ENCODE data around the gene PDE4D.

DNA sequence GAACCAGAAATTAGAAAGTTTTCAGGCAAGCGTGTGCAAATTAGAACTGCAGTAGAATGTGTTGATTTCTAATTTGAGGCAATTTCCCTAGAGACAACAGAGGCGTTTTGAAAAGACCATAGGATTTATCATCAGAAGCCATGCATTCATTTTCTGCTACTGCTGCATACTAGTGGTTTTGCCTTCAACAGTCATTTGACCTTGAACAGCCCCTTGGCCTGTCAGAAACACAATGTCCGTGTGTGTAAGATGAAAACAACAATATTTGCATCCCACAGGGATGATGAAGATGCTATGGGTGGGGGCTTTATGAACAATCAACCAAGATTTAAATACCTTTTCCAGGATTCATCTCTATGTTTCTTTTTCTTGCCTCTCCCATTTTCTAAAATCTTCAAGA lies 73.7 kb downstream of the PDE4D start:
- TF ChIP-seq TAF1 (IDR thresholded peaks at IDR 0.05; ENCODE audit: low read depth, low read length) (no peak), POLR2A (IDR thresholded peaks at IDR 0.05; ENCODE audit: low read depth, low read length) (no peak), POLR2AphosphoS5 (IDR thresholded peaks at IDR 0.05; ENCODE audit: low read depth, low read length) (no peak), SPI1 (IDR thresholded peaks at IDR 0.05; ENCODE audit: low read depth, low read length) (no peak)
